Iris pigment epithelial cell (primary cell): ENCODE data around the gene NCAPH2.
"Not testable (repeated sequence)": the region's sequence is repeated elsewhere in the genome, so short reads cannot be mapped to it uniquely, and the experiment has no call there.

Source experiments
- DNase-seq: peaks from one replicate; pipeline ENCODE4 v3.0.0-alpha.2; 2011; ENCODE audit warnings: low read depth

The NCAPH2 gene

GRCh38 chr22:50519151-50519550, 11.1 kb downstream of the NCAPH2 start:
- DNase-seq = no peak

- not testable (repeated sequence) for DNase-seq
Measured at GRCh38 chr22:50520184-50520583, 12.2 kb downstream of the NCAPH2 start.

- DNase-seq = no peak
Measured at GRCh38 chr22:50520826-50521453, 12.9 kb downstream of the NCAPH2 start.

GRCh38 chr22:50521710-50522109, 13.7 kb downstream of the NCAPH2 start:
- DNase-seq = no peak

- no peak for DNase-seq
Measured at GRCh38 chr22:50522208-50522805, 14.3 kb downstream of the NCAPH2 start.

DNA sequence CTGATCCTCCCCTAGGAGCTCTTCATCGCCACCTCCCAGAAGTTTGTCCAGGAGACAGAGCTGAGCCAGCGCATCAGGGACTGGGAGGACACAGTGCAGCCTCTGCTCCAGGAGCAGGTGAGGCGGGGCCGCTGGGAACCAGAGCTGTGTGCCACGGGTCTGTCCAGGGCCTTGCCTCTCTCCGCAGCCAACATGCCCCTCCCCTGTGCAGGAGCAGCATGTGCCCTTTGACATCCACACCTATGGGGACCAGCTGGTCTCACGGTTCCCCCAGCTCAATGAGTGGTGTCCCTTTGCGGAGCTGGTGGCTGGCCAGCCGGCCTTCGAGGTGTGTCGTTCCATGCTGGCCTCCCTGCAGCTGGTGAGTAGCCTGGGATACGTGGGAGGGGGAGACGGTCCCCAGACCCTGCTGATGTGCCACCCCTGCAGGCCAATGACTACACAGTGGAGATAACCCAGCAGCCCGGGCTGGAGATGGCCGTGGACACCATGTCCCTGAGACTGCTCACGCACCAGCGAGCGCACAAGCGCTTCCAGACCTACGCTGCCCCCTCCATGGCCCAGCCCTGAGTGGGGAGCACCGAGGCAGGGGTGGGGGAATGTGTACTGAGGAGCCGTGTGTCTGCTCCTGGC, 14.9 kb downstream of the NCAPH2 start:
- DNase-seq = no peak

DNA sequence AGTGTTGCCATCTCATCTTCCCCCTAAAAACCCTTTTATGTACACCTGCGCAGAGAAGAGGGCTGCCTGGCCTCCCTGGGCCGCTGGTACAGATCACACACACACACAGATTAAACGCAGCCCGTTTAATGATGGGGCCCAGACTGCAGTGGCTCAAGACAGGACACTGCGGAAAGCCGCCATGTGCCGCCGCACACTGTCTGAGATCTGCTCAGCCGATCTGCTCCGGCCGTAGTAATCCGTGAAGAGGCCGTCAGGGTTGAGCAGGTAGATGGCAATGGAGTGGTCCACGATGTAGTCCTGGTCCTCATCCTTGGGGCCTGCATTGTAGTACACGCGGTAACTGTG, 15.4 kb downstream of the NCAPH2 start:
- no peak for DNase-seq

DNA sequence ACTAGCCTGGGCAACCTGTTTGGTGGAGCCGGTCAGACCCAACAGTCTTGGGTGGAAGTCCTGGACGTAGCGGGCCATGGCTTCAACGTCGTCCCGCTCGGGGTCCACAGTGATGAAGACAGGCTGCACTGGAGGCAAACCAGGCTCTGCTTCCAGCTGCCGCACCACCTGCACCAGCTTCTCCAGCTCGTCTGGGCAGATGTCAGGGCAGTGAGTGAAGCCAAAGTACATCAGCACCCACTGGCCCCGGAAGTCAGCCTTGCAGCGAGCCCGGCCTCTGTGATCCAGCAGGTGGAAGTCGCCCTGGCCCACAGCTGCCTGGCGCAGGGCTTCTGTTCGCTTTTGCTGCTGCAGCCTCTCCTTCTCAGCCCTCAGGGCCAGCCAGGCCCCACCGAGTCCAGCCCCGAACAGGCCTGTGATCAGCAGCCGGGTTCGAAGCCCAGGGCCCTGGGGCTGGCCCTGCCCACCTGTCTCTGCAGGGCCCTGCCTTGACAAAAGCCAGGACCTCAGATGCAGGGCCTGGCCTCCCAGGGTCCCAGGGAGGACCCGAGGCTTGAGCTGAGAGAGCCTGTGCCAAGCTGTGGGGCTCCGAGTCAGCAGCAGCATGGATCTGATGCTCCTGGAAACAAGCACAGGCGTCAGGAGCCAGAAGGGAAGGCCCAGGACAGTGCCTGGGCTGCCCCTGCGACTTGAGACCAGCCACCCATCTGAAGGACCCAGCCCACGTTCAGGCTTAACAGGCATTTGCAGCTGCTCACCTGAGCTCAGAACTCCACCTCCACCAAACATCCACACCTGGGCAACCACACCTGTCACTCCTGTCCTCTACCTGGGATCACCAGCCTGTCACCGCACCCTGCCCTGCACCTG, 16.0 kb downstream of the NCAPH2 start:
- no peak for DNase-seq

GRCh38 chr22:50524676-50525103, 16.7 kb downstream of the NCAPH2 start:
- no peak for DNase-seq

- DNase-seq = peak; percentile 98
Measured at GRCh38 chr22:50525104-50525857, 17.3 kb downstream of the NCAPH2 start, which contains the start of gene SCO2. Gene SCO2 (minus strand): TSS chr22:50525598. CDS start chr22:50524411, 1,187 bp downstream.

DNA sequence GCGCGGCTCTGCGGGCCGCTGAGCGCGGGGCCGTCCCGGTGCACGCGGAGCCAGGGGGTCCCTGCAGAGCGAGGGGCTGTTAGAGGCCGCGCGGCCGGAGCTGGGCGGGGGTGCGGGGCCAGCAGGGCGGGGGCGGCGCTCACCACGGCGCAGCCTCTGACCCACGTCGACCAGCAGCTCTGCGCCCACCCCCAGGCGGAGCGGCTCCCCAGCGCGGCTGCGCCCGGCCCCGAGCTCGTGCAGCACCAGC, 17.8 kb downstream of the NCAPH2 start:
- DNase-seq = no peak

GRCh38 chr22:50526108-50526833, 18.2 kb downstream of the NCAPH2 start:
- DNase-seq = peak; percentile 79

GRCh38 chr22:50526834-50527801, 19.1 kb downstream of the NCAPH2 start:
- DNase-seq = peak; percentile 23

GRCh38 chr22:50527921-50528681, 20.1 kb downstream of the NCAPH2 start:
- no peak for DNase-seq

- no peak for DNase-seq
Measured at GRCh38 chr22:50528682-50529415, 20.8 kb downstream of the NCAPH2 start.

DNA sequence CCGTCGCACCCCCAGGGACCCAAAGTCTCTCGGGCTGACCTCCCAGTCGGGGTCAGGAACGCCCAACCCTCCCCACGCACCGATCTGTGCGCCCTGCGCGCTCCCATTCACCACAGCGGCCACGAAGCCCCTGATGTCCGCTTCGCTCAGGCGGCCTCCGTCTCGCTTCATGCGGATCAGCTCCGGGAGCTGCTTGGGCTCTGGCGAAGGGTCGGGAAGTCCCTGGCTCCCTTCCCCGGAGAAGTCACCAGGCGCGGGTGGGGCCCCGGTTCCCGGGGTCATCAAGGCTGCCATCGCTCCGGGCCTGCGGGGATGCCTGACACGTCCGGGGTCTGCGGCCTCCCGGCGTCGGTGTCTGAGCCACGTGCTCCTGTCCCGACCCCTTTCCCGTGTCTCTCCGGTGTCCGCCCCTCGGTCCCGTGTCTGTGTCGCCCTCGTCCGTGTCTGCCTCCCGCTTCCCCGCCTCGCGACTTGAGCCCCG, 21.4 kb downstream of the NCAPH2 start:
- peak; percentile 47 for DNase-seq

DNA sequence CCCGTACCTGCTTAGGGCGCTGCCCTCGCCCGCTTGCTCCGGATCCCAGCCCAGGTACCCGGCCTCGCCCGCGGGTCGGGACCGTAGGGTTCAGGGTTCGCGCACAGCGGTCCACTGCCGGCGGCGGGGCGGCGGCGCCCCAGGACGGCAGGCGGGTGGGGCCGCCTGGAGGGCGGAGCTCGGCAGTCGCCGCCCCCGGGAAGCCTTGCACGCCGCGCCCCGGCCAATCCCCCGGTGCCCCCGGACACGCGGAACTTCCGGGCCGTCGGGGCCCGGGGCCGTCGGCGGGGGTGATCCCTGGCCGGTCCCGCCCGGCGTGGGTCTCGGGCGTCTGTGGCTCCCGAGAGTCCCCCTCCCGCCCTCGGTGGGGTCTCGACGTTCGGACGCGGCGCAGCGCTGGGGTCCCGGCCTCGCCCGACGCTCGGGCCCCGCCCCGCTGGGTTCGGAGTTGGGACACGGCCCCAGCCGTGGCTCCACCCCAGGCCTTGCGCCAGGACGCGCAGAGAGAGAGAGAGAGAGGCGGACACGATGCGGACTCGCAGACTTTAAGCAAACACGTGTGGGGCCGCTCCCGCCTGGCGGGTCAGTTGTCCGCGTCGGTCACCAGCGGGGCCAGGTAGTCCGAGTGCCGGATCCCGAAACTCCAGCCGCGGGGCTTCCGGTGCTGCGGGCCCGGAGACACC, 22.0 kb downstream of the NCAPH2 start, which contains the start of gene TYMP:
TYMP (minus strand) TSS at position 116 of the 683 bp plus-strand sequence. CDS start 303 bp downstream, outside the sequence.
- DNase-seq = peak; percentile 89

GRCh38 chr22:50530580-50530876, 22.5 kb downstream of the NCAPH2 start:
- no peak for DNase-seq
